Panc1 (cell line): Measurements from ENCODE around the gene CNTN5. TPM values are rescaled to one million over a fixed set of nuclear protein-coding genes. Genes with fewer than 3 reads are reported as not detected.

Source experiments
- ATAC-seq: fragments of 200-7000 bp; cut with Tn5 transposase; 2 replicates; pipeline ENCODE4 v1.9.1; 2020; ENCODE audit warnings: mild to moderate bottlenecking, moderate library complexity
- BruUV-seq: library from RNA; stranded (reverse); fragments of 400-500 nt; replicated peaks from 2 replicates; lab custom pipeline; 2021; lab: Mats Ljungman, UMichigan
- CTCF ChIA-PET: fragments of 300-600 bp; sonication (Branson Sonifier 250); formaldehyde crosslinking; loops from one replicate; lab custom pipeline; 2022; ENCODE audit warnings: antibody characterized with exemption; lab: Charles Lee
- POLR2A ChIA-PET: fragments of 300-600 bp; sonication (Branson Sonifier 250); formaldehyde crosslinking; loops from one replicate; lab custom pipeline; 2022; ENCODE audit warnings: antibody characterized with exemption; lab: Charles Lee
- DNase-seq: peaks from one replicate; pipeline ENCODE4 v3.0.0-alpha.2; 2010; ENCODE audit warnings: low read depth, low spot score
- H3K27ac ChIP-seq: 2 replicates; pipeline ENCODE4 v1.5.1; 2011; ENCODE audit warnings: mild to moderate bottlenecking, low read length, inconsistent platforms
- H3K27me3 ChIP-seq: fragments of 200-500 bp; sonication (Bioruptor generic); 2 replicates; pipeline ENCODE4 v1.6.0; 2014; ENCODE audit warnings: low read length, inconsistent platforms; ENCODE audit not compliant: control insufficient read depth, insufficient read depth
- H3K36me3 ChIP-seq: fragments of 200-500 bp; sonication (Bioruptor generic); 2 replicates; pipeline ENCODE4 v1.5.1; 2014; ENCODE audit warnings: inconsistent platforms, mild to moderate bottlenecking, low read length, moderate library complexity; ENCODE audit not compliant: control insufficient read depth, insufficient read depth
- H3K4me1 ChIP-seq: 2 replicates; pipeline ENCODE4 v1.5.1; 2011; ENCODE audit warnings: inconsistent platforms, mild to moderate bottlenecking, low read length, moderate library complexity; ENCODE audit not compliant: control insufficient read depth, insufficient read depth
- H3K4me3 ChIP-seq, 2 experiments: 2 replicates each; pipeline ENCODE4 v1.5.1; 2011 to 2012; ENCODE audit warnings: low read depth in 2 of 2, low read length in 2 of 2, mild to moderate bottlenecking in 2 of 2, inconsistent platforms in 1 of 2, moderate library complexity in 1 of 2
- H3K9me3 ChIP-seq: fragments of 200-500 bp; sonication (Bioruptor generic); 2 replicates; pipeline ENCODE4 v1.5.1; 2014; ENCODE audit warnings: low read depth, mild to moderate bottlenecking, inconsistent platforms, low read length, moderate library complexity; ENCODE audit not compliant: control insufficient read depth, insufficient read depth
- CTCF ChIP-seq: fragments of 450-650 bp; IDR thresholded peaks from 2 replicates; pipeline ENCODE4 v1.5.1; 2017; ENCODE audit warnings: mild to moderate bottlenecking
- POLR2AphosphoS5 ChIP-seq: IDR thresholded peaks from 2 replicates; pipeline ENCODE4 v1.6.1; 2012; ENCODE audit warnings: mild to moderate bottlenecking, low read depth, low read length, moderate library complexity
- REST ChIP-seq, 2 experiments: IDR thresholded peaks; 2 replicates each; pipeline ENCODE4 v1.6.1; 2011 to 2012; ENCODE audit warnings: low read depth in 2 of 2, control low read depth in 1 of 2, low read length in 1 of 2, mild to moderate bottlenecking in 1 of 2, moderate library complexity in 1 of 2; ENCODE audit not compliant: insufficient read depth in 1 of 2
- SIN3A ChIP-seq: IDR thresholded peaks from 2 replicates; pipeline ENCODE4 v1.6.1; 2012; ENCODE audit warnings: low read depth, mild to moderate bottlenecking, low read length, moderate library complexity, borderline replicate concordance; ENCODE audit not compliant: insufficient read depth
- TCF7L2 ChIP-seq: IDR thresholded peaks from 2 replicates; pipeline ENCODE4 v1.6.1; 2011; ENCODE audit warnings: mild to moderate bottlenecking, low read depth, low read length, inconsistent platforms
- in situ Hi-C: cut with HindIII; loops from 2 replicates; pipeline ENCODE4 v1.10.0; 2016; ENCODE audit warnings: low sequenced_read_pairs, low pct_unique_long_range_greater_than_20kb
- intact Hi-C: fragments of 100-400 bp; cut with micrococcal nuclease; formaldehyde crosslinking; loops from one replicate; pipeline ENCODE4 v1.10.0; 2022; ENCODE audit not compliant: unreplicated experiment
- total RNA-seq: library from RNA; stranded (reverse); gene quantifications from one replicate; pipeline ENCODE4 v1.2.1, GENCODE V29; 2021; ENCODE audit not compliant: unreplicated experiment

Gene CNTN5
- total RNA-seq, 1 experiment from 2014 or later, result not detected

- no peak for DNase-seq
- no peak overlapping the region for H3K27ac ChIP-seq
- BruUV-seq, result no TSS peak
- H3K4me1 ChIP-seq, result no peaks in the 10 kb centered on the region
- intact Hi-C loops (no loop called here), in situ Hi-C loops (no loop called here)
- H3K9me3 ChIP-seq, result no peaks in the 10 kb centered on the region
- CTCF ChIA-PET, result no interaction called here
- no peaks in the 10 kb centered on the region for H3K36me3 ChIP-seq
- TF ChIP-seq CTCF, result no peak
- TF ChIP-seq SIN3A, result no peak
- no peak for TF ChIP-seq TCF7L2
- no peak for TF ChIP-seq REST (IDR thresholded peaks at IDR 0.05; ENCODE audit: insufficient read depth in 1 of 2, low read depth in 2 of 2, low read length in 1 of 2)
- TF ChIP-seq POLR2AphosphoS5, result no peak
- POLR2A ChIA-PET, result no interaction called here
- no peaks in the 10 kb centered on the region for H3K27me3 ChIP-seq
- H3K4me3 ChIP-seq, result no peak overlapping the region
- no peak for ATAC-seq
These were observed 444.2 kb downstream of the CNTN5 start for GRCh38 chr11:99464985-99465384.

GRCh38 chr11:99489581-99489980 is 468.8 kb downstream of the CNTN5 start:
- in situ Hi-C loops, result no loop called here
- Histone ChIP-seq H3K27me3 (no peaks in the 10 kb centered on the region), H3K9me3 (no peaks in the 10 kb centered on the region), H3K27ac (no peak overlapping the region), H3K36me3 (no peaks in the 10 kb centered on the region), H3K4me1 (no peaks in the 10 kb centered on the region), H3K4me3 (no peak overlapping the region)
- DNase-seq (no peak), ATAC-seq (no peak)
- intact Hi-C loops, result no loop called here
- CTCF ChIA-PET, result no interaction called here
- BruUV-seq, result no TSS peak
- TF ChIP-seq REST (IDR thresholded peaks at IDR 0.05; ENCODE audit: insufficient read depth in 1 of 2, low read depth in 2 of 2, low read length in 1 of 2) (no peak), TCF7L2 (no peak), POLR2AphosphoS5 (no peak), SIN3A (no peak), CTCF (no peak)
- POLR2A ChIA-PET, result no interaction called here
